Hematopoietic multipotent progenitor cell (in vitro differentiated cells): ENCODE data around the gene C2. TPM values are rescaled to one million over a fixed set of nuclear protein-coding genes. Genes with fewer than 3 reads are reported as not detected.
"Not testable (repeated sequence)": the region's sequence is repeated elsewhere in the genome, so short reads cannot be mapped to it uniquely, and the experiment has no call there.

Source experiments
- DNase-seq, 3 donors: peaks; one replicate each; pipeline ENCODE4 v3.0.0-alpha.2; 2011 to 2015; ENCODE audit warnings: low read depth in 2 of 3, low spot score in 2 of 3
- total RNA-seq: library from RNA; depleted of rRNA; stranded (reverse); fragments of >200 nt; gene quantifications from one replicate; pipeline ENCODE4 v1.2.3, GENCODE V29; 2012

Gene C2
- total RNA-seq, 1 donor = 0.54 TPM

DNA sequence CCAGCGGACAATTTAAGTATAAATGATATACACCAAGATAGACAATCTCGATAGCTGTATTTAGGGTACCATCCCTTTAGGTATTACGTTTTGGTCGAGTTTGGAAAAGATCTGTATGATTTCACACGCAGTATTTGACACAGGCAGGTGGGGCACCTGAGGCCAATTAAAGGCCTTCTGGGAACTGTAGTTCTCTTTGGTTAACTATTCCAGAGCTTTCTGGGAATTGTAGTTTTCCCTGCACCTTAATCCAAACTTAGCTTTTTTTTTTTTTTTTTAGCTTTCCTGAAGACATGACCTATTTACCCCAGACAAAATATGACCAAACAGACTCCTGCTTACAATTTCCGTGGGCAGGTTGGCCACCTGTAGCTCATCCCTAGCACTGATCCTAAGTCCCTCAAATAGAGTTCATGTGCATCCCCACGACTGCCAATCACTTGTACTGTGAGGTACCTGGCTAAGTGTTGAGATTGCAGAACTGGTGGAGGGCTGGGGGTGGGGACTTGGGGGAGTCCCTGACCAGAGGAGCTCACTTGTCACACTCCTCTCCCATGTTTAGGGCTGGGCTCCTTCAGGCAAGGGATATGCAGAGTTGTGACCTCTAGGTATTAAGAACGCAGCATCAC, 29.0 kb upstream of the C2 start:
- peak in 2 of 3 donors; percentile 46 to 51 for DNase-seq

DNA sequence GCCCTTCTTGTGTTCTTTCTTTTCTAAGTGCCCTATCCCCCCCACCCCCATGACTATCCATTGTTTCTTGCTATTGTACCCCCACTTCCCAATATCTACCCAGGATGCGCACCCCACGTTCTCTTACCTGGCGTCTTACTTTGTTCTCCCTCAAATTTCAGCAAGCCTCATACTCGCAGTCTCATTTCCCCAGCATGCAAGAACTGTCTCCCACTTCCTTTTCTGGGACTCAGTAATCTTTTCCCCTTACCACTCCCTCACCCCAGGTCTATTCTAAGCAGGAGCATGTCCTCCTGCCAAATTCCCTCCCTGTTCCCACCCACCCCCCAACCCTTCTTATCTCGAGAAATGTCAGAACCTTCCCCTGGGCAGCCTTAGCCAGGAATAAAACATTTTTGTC, 28.3 kb upstream of the C2 start:
- DNase-seq = no peak

DNA sequence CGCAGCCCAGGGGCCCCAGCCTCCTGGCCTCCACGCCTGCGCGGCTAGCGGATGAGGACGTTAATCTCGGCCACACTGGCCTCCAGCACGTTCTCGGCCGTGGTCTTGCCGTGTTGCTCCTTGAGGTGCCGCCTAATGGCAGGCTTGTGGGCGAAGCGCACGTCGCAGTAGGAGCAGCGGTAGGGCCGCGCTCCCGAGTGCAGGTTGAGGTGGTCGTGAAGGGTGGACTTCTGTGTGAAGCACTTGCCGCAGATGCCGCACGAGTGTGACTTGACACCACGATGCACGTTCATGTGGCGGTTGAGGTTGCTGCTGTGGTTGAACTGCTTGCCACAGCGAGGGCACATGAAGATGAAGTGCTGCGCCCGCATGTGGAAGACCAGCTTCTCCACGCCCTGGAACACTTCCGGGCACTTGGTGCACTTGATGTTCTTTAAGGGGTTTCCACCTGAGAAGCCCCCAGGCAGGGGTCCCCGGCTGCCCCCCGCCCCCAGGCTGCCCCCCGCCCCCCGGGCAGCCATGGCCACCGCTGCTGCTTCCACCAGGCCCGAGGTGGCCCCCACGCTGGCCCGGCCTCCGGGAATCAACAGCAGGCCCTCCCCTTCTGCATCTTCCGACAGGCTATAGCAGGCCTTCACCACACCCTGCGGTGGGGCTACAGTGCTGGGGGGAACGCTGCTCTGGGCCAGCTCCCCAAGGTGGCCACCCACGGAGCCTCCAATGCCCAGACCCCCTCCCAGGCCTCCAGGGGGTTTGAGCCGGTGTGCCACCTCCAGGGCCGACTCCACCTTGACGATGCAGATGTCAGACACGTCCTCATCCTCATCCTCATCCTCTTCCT, 27.4 kb upstream of the C2 start:
- no peak for DNase-seq

DNA sequence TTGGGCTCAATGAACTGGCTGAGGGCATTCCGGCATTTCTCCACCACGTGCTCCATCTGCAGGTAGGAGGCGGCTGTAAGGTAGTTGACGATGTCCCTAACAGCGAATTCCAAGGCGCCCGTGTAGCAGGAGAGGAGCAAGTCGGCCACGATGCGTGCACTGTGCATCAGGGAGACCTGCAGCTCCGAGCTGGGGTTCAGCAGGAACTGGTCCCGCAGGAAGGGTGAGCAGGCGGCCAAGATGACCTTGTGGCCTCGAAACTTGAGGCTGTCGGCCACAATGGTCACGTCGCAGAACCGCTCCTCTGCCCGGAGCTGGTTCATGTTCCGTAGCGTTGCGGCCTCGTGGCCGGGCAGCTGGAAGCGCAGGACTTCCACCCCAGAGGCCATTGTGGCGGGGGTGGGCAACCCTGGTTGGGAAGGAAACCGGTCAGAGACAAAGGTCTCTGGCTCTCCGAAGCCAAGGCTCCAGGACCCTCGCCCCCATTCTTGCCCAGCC, 26.6 kb upstream of the C2 start:
- no peak for DNase-seq

DNA sequence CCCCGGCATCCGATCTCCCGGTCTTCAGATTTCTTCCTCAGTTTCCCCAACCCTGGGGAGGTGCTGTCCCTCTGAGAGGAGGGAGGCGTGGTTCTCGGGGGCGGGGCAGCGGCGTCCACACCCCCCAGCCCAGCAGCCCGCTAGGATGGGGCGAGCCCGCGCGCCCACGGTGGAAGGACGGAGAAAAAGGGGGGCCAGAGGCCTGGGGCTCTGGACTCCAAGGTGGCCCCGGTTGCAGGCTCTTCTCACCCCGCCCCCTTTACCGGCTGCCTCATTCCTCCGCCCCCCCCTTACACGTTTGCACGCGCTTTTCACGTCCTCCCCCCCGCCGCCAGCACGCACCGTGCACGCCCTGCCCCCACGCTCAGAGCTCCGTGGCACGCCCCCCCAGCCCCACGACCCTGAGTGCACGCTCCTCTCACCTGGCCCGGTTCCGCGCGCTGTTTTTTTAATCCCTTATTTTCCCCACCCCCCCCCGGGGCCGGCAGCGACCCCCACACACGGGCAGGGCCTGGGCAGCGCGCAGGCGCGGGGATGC, 26.0 kb upstream of the C2 start:
- peak in 2 of 3 donors; percentile 45 to 49 for DNase-seq

DNA sequence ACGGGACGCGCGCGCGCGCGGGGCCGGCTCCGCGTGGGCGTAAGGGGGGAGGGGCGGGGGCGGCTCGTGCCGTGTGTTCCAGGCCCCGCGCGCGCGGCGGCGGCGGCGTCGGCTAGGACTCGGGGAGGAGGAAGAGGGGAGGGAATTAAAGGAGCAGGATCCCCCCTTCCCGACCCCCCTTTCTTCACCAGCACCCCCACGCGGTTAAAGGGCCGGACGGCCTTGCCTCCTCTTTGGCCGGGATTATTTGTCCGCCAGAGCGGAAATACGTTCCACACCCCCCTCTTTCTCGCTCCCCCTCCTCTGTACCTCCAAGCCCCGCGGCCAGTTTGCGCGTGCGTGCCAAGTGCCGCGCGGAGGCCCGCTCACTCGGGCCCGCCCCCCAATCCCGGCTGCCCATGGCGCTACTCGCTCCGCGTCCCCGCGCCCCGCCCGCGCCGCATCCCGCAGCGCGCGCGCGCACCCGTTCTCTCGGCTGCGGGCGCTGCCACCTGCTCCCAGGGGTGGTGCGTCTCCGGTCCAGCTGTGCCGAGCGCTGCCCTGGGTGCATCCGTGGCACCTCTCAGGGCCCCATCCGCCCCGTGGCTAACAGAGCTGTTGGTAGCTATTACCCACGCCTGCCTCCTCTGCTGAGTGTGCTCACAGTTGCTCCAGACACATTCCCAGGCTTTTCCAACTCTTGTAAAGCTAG, 25.4 kb upstream of the C2 start, which contains the start of gene ZBTB12:
Gene ZBTB12, minus strand, starts transcription at position 134 of the 691 bp plus-strand sequence. CDS start 781 bp downstream, outside the sequence.
- DNase-seq = peak; percentile 72 to 95 (median 93)

DNA sequence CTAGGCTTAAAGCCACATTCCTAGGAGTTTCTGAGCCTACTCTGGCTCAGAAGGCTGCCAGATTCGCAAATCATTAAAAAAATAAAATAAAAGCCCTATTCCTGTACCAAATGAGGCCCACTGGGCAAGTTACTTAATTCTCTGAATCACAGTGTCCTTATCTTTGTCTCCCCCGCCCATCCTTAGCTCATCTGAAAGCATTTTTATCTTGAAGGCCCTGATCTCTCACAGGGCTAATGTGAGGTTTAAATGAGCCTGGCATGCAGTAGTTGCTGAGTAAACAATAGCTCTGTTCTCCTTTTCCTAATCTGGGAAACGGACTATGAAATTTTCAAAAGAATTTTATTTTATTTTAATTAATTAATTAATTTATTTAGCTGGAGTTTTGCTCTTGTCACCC, 23.6 kb upstream of the C2 start:
- no peak for DNase-seq

DNA sequence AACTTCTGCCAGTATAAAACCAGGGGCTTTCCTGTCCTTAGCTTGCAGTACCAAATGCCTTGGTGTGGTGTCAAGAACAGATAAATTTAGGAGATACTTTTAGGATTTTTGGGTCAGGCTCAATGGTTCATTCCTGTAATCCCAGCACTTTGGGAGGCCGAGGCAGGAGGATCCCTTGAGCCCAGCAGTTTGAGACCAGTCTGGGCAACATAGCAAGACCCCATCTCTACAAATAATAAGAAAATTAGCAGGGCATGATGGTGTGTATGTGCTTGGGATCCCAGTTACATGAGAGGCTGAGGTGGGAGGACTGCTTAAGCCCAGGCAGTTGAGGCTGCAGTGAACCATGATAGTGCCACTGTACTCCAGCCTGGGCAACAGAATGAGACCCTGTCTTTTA, 22.5 kb upstream of the C2 start:
- DNase-seq = no peak

DNA sequence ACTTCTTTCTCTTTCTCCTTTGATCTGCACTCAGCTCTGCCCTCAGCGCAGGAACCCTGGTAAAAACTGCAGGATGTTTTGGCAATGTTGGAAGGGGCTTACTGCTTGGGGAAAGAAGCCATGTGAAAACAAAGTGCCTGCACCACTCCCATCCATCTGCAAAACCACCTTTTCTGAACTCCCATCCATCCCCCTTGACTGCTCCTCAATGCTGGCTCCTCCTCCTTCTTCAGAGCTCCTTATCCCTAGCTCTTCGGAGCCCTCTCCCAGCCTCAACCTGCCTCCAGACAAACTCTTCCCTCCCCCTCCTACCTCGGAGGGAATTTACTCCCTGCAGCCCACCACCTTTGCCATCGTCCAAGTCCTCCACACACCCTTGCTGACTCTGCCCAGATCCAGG, 21.4 kb upstream of the C2 start:
- no peak for DNase-seq

DNA sequence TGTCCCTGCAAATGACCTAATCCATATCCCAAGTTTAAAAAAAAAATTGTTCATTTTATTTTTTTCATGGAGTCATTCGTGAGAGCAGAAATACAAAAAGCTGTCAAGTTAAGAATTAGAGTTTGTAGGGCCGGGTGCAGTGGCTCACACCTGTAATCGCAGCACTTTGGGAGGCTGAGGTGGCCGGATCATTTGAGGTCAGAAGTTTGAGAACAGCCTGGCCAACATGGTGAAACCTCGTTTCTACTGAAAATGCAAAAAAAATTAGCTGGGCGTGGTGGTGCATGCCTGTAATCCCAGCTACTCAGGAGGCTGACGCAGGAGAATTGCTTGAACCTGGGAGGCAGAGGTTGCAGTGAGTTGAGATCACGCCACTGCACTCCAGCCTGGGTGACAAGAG, 20.8 kb upstream of the C2 start:
- DNase-seq = not testable (repeated sequence)

DNA sequence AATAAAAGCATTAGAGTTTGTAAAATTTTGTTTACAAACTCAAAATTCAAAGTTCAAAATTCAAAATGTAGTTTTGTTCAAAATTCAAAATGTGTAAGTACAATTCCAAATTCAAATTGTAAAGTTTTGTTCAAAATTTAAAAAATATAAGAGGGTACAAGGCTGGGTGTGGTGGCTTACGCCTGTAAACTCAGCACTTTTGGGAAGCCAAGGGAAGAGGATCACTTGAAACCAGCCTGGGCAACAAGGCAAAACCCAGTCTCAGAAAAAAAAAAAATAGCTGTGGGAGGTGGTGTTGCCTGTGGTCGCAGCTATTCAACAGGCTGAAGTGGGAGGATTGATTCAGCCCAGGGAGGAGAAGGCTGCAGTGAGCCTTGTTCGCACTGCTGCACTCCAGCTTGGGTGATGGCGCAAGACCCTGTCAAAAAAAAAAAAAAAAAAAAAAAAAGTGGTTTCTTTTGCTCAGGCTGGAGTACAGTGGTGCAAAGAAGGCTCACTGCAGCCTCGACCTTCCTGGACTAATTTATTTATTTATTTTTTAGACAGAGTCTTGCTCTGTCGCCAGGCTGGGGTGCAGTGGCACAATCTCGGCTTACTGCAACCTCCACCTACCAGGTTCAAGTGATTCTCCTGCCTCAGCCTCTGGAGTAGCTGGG, 20.2 kb upstream of the C2 start:
- peak in 2 of 3 donors; percentile 21 to 39 for DNase-seq

DNA sequence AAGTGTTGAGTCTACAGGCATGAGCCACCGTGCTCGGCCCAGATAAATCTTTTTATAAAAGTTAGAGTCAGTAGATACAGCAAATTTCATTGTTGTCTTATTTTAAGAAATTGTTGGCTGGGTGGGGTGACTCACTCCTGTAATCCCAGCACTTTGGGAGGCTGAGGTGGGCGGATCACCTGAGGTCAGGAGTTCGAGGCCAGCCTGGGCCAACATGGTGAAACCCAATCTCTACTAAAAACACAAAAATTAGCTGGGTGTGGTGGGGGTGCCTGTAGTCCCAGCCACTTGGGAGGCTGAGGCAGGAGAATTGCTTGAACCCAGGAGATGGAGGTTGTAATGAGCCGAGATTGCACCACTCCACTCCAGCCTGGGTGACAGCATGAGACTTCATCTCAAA, 19.3 kb upstream of the C2 start:
- DNase-seq = not testable (repeated sequence)

DNA sequence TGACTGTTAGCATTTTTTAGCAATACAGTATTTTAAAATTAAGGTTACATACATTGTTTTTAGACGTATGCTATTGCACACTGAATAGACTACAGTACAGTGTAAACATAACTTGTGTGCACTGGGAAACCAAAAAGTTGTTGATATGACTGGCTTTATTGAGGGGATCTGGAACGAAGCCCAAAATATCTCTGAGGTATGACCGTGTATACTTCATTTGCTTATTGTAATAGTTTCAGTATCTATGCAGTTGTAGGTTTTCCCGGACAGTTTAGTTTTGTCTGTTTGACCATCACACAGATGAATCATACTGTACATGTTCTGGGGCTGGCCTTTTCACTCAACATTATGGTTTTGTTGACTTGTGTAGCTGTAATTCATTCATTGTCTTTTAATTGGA, 18.7 kb upstream of the C2 start:
- no peak for DNase-seq

DNA sequence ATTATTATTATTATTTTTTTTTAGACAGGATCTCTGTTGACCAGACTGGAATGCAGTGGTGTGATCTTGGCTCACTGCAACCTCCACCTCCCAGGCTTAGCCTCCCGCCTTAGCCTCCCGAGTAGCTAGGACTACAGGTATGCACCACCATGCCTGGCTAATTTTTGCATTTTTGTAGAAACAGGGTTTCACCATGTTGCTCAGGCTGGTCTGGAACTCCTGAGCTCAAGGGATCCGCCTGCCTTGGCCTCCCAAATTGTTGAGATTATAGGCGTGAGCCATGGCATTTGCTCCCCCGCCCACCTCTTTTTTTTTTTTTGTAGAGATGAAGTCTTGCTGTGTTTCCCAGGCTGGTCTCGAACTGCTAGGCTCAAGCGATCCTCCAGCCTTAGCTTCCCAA, 18.2 kb upstream of the C2 start:
- not testable (repeated sequence) for DNase-seq

DNA sequence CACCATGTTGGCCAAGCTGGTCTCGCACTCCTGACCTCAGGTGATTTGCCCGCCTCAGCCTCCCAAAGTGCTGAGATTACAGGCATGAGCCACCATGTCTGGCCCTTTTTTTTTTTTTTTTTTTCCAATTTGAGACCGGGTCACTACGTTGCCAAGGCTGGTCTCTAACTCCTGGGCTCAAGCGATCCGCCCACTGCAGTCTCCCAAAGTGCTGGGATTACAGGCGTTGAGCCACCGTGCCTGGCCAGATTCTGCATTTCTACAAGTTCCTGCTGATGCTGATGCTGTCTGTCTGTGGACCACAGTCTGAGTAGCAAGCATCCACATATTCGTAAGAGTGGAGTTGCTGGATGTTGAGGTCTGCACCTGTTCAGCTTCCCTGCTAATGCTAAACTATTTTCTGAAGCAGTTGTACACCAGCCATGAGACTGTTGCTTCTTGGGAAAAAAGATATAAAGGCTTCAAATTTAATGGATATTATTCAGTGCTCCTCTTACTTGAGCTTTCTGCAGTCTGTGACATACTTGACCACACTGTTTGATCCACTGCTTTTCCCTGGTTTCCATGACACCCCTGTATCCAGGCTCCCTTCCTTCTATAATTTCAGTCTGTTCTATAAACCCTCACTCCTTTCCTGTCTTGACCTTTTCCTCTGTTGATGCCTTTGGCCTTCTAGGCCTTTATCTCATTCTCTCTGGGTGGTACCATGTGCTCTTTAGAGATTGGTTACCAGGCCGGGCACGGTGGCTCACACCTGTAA, 15.5 kb upstream of the C2 start:
- DNase-seq = no peak

DNA sequence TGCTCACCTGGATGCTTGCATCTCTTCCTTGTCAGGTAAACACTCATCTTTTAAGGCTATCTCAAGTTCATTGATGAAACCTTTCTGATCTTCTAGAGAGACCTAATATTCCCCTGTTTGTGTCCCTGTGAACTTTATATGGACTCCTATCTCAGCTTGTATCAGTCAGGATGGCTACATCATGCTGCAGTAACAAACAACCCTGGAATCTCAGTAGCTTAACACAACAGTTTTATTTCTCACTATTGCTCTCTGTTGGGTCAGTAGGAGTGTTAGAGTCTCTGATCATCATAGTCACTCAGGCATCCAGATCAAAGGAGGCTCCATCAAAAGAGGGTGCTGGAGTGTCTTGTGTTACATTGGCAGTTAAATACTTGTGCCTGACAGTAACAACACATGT, 12.2 kb upstream of the C2 start:
- DNase-seq = no peak

DNA sequence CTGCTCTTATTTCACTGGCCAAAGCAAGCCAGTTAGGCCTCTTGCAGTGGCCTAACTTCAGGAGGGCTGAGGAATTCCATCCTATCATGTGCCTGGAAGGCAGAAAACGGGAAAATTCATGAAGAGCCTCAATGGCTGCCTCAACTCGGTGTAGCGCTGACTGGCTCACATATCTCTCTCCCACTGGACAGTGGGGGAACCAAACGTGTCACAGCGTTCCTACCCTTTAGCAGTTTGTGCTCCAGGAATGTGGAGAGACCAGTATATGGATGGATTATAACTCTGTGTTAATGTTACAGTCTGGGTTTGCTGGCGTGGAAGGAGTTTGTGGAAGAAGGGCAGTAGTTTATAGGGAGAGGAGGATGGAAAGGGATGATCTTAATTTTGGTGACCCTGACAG, 11.8 kb upstream of the C2 start:
- DNase-seq = no peak

DNA sequence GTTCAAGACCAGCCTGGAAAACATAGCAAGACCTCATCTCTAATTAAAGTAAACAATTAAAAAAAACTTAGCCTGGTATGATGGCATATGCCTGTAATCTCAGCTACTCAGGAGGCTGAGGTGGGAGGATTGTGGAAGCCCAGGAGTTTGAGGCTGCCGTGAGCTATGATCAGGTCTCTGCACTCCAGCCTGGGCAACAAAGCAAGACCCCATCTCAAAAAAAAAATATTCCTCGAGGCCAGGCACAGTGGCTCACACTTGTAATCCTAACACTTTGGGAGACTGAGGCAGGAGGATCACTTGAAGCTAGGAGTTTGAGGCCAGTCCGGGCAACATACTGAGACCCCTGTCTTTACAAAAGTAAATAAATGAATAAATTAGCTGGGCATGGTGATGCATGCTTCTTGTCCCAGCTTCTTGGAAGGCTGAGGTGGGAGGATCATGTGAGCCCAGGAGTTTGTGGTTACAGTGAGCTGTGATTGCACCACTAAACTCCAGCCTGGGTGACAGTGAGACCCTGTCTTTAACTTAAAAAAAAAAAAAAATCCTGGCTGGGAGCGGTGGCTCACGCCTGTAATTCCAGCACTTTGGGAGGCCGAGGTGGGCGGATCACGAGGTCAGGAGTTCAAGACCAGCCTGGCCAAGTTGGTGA, 9.3 kb upstream of the C2 start:
- DNase-seq = no peak

DNA sequence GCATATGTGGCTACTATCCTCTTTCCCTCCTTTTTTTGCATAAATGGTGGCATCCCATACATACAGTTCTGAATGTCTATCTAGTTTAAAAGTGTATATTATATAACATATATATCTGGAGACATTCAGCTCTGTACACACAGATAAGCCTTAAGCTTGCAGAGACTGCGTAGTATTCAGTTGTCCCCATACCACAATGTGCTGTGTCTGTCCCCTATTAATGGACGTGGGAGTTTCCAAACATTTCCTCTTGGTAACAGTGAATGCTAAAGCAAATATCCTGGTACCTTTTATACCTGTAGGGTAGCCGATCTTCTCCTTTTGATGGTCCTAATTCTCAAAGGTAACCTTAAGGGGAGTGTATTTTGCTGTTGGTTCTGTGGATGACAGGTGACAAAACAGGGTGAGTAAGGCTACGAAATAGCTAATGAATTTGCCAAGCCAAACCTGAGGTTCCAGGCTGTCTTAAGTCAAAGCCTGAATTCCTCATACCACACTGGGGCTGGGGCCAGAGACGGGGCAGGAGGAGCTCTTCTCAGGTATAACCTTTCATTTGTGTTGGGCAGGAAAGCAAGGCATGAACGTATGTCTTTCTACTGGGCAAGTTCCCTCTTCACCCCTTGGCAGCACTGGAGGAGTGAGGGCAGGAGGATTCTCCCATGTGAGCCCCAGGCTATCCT, 7.8 kb upstream of the C2 start:
- no peak for DNase-seq
